ENCODE measurements around the gene MC4R. TPM values are rescaled to one million over a fixed set of nuclear protein-coding genes. Genes with fewer than 3 reads are reported as not detected.
"Not testable (repeated sequence)": the region's sequence is repeated elsewhere in the genome, so short reads cannot be mapped to it uniquely, and the experiment has no call there.

Gene MC4R
- not detected for total RNA-seq
- polyA plus RNA-seq: not detected

DNA sequence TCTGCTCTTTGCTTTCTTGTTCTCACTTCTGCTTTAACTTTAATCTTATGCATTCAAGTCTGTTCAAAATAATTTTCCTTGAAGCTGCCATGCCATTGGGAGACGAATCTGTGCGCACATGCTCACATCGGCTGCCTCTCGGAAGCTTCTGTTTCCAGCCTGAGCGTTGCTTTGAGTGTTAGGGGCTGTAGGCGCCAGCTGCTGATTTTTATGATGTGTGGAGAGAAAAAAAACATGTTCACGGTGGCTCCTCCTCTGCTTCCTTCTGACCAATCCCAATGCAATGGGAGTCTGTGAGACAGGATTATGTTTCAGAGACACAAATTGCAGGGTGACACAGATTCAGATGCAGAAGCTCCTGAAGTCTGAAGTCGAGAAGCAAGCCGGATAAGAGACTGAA, at the start of gene MC4R:
Gene MC4R (minus strand): TSS at position 180 of the 400 bp plus-strand sequence. CDS start 426 bp downstream, outside the sequence.
- Mint-ChIP-seq H3K4me3 (no peak within 1 kb of the TSS), H3K27ac (no peak within 1 kb of the TSS), H3K4me1 (no peaks in the 10 kb centered on the region), H3K9me3 (peaks cover 0 to 12% (median under 1%) of the 10 kb centered on the region in 8 donors), H3K36me3 (no peaks in the 10 kb centered on the region), H3K27me3 (no peaks in the 10 kb centered on the region)
- no peak within 1 kb of the TSS for H3K4me3 ChIP-seq (ENCODE audit: low read length in 2 of 2)
- H3K27ac ChIP-seq (ENCODE audit: low read depth, low read length): no peak within 1 kb of the TSS
- H3K27me3 ChIP-seq (ENCODE audit: insufficient read depth, low read length): no peaks in the 10 kb centered on the region
- POLR2A ChIA-PET (ENCODE audit: partially characterized antibody): no interaction called here
- intact Hi-C loops (cut with micrococcal nuclease): no loop called here
- CTCF ChIA-PET (ENCODE audit: partially characterized antibody): no interaction called here
- DNase-seq: no peak
- no peaks in the 10 kb centered on the region for H3K4me1 ChIP-seq (ENCODE audit: insufficient read depth, low read length)
- H3K9me3 ChIP-seq (ENCODE audit: control insufficient read depth in 1 of 2, low read length in 2 of 2): no peaks in the 10 kb centered on the region
- H3K36me3 ChIP-seq (ENCODE audit: insufficient read depth, low read length): no peaks in the 10 kb centered on the region

DNA sequence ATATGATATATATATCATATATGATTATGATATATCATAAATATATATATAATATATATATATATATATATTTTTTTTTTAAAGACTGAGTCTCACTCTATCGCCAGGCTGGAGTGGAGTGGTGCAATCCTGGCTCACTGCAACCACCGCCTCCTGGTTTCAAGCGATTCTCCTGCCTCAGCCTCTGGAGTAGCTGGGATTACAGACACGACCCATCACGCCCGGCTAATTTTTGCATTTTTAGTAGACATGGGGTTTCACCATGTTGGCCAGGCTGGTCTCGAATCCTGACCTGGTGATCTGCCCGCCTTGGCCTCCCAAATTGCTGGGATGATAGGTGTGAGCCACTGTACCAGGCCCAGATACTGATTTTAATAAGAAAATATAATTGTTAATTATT, 49.7 kb upstream of the MC4R start:
- H3K36me3 ChIP-seq (ENCODE audit: insufficient read depth, low read length); H3K27ac ChIP-seq (ENCODE audit: low read depth, low read length); H3K9me3 Mint-ChIP-seq; H3K4me3 ChIP-seq (ENCODE audit: low read length in 2 of 2); H3K27me3 Mint-ChIP-seq; H3K36me3 Mint-ChIP-seq; DNase-seq; H3K4me1 ChIP-seq (ENCODE audit: insufficient read depth, low read length); intact Hi-C loops (cut with micrococcal nuclease); POLR2A ChIA-PET (ENCODE audit: partially characterized antibody); H3K27ac Mint-ChIP-seq; H3K9me3 ChIP-seq (ENCODE audit: control insufficient read depth in 1 of 2, low read length in 2 of 2); H3K4me3 Mint-ChIP-seq; CTCF ChIA-PET (ENCODE audit: partially characterized antibody); H3K27me3 ChIP-seq (ENCODE audit: insufficient read depth, low read length); H3K4me1 Mint-ChIP-seq: not testable (repeated sequence)

- no peak overlapping the region for H3K27ac Mint-ChIP-seq
- intact Hi-C loops (cut with micrococcal nuclease): no loop called here
- no peak for DNase-seq
- no peaks in the 10 kb centered on the region for H3K27me3 Mint-ChIP-seq
- Histone ChIP-seq H3K27ac (ENCODE audit: low read depth, low read length) (no peak overlapping the region), H3K4me3 (ENCODE audit: low read length in 2 of 2) (no peak overlapping the region), H3K36me3 (ENCODE audit: insufficient read depth, low read length) (no peaks in the 10 kb centered on the region), H3K9me3 (ENCODE audit: control insufficient read depth in 1 of 2, low read length in 2 of 2) (no peaks in the 10 kb centered on the region), H3K4me1 (ENCODE audit: insufficient read depth, low read length) (no peaks in the 10 kb centered on the region), H3K27me3 (ENCODE audit: insufficient read depth, low read length) (no peaks in the 10 kb centered on the region)
- peaks cover 0 to 6% (median 1%) of the 10 kb centered on the region in 8 donors for H3K9me3 Mint-ChIP-seq
- ChIA-PET CTCF (ENCODE audit: partially characterized antibody) (no interaction called here), POLR2A (ENCODE audit: partially characterized antibody) (no interaction called here)
- H3K36me3 Mint-ChIP-seq: no peaks in the 10 kb centered on the region
- H3K4me1 Mint-ChIP-seq: no peaks in the 10 kb centered on the region
- no peak overlapping the region for H3K4me3 Mint-ChIP-seq
Observed at GRCh38 chr18:60421356-60422118, 49.0 kb upstream of the MC4R start.

- H3K9me3 ChIP-seq (ENCODE audit: control insufficient read depth in 1 of 2, low read length in 2 of 2): no peaks in the 10 kb centered on the region
- no peak overlapping the region for H3K4me3 ChIP-seq (ENCODE audit: low read length in 2 of 2)
- Mint-ChIP-seq H3K9me3 (peaks cover 0 to 5% (median 1%) of the 10 kb centered on the region in 8 donors), H3K4me3 (no peak overlapping the region), H3K27ac (no peak overlapping the region), H3K4me1 (no peaks in the 10 kb centered on the region), H3K27me3 (no peaks in the 10 kb centered on the region), H3K36me3 (no peaks in the 10 kb centered on the region)
- H3K4me1 ChIP-seq (ENCODE audit: insufficient read depth, low read length): no peaks in the 10 kb centered on the region
- no peak overlapping the region for H3K27ac ChIP-seq (ENCODE audit: low read depth, low read length)
- no peaks in the 10 kb centered on the region for H3K27me3 ChIP-seq (ENCODE audit: insufficient read depth, low read length)
- CTCF ChIA-PET (ENCODE audit: partially characterized antibody): no interaction called here
- intact Hi-C loops (cut with micrococcal nuclease): no loop called here
- H3K36me3 ChIP-seq (ENCODE audit: insufficient read depth, low read length): no peaks in the 10 kb centered on the region
- no peak for DNase-seq
- POLR2A ChIA-PET (ENCODE audit: partially characterized antibody): no interaction called here
Observed at GRCh38 chr18:60417946-60418345, 45.4 kb upstream of the MC4R start.

- H3K27ac Mint-ChIP-seq: no peak overlapping the region
- no peaks in the 10 kb centered on the region for H3K9me3 ChIP-seq (ENCODE audit: control insufficient read depth in 1 of 2, low read length in 2 of 2)
Observed at GRCh38 chr18:60413944-60414547, 41.5 kb upstream of the MC4R start.

GRCh38 chr18:60411715-60412114, 39.1 kb upstream of the MC4R start:
- H3K4me3 ChIP-seq (ENCODE audit: low read length in 2 of 2): no peak overlapping the region
- Mint-ChIP-seq H3K27ac (no peak overlapping the region), H3K9me3 (peaks cover 0 to 3% (median under 1%) of the 10 kb centered on the region in 8 donors), H3K4me1 (no peaks in the 10 kb centered on the region), H3K36me3 (no peaks in the 10 kb centered on the region), H3K27me3 (no peaks in the 10 kb centered on the region), H3K4me3 (no peak overlapping the region)
- no peaks in the 10 kb centered on the region for H3K36me3 ChIP-seq (ENCODE audit: insufficient read depth, low read length)
- H3K27me3 ChIP-seq (ENCODE audit: insufficient read depth, low read length): no peaks in the 10 kb centered on the region
- intact Hi-C loops (cut with micrococcal nuclease): no loop called here
- no peaks in the 10 kb centered on the region for H3K4me1 ChIP-seq (ENCODE audit: insufficient read depth, low read length)
- no peak overlapping the region for H3K27ac ChIP-seq (ENCODE audit: low read depth, low read length)
- ChIA-PET CTCF (ENCODE audit: partially characterized antibody) (no interaction called here), POLR2A (ENCODE audit: partially characterized antibody) (no interaction called here)
- no peaks in the 10 kb centered on the region for H3K9me3 ChIP-seq (ENCODE audit: control insufficient read depth in 1 of 2, low read length in 2 of 2)
- DNase-seq: no peak

More at GRCh38 chr18:60413944-60414547, 41.5 kb upstream of the MC4R start:
- no peak overlapping the region for H3K4me3 Mint-ChIP-seq
- no peaks in the 10 kb centered on the region for H3K4me1 Mint-ChIP-seq
- H3K4me3 ChIP-seq (ENCODE audit: low read length in 2 of 2): no peak overlapping the region
- DNase-seq: no peak
- no peaks in the 10 kb centered on the region for H3K27me3 ChIP-seq (ENCODE audit: insufficient read depth, low read length)
- POLR2A ChIA-PET (ENCODE audit: partially characterized antibody): no interaction called here
- intact Hi-C loops (cut with micrococcal nuclease): no loop called here
- H3K36me3 Mint-ChIP-seq: no peaks in the 10 kb centered on the region
- H3K36me3 ChIP-seq (ENCODE audit: insufficient read depth, low read length): no peaks in the 10 kb centered on the region
- H3K9me3 Mint-ChIP-seq: peaks cover 0 to 5% (median 0%) of the 10 kb centered on the region in 8 donors
- H3K27ac ChIP-seq (ENCODE audit: low read depth, low read length): no peak overlapping the region
- no peaks in the 10 kb centered on the region for H3K27me3 Mint-ChIP-seq
- H3K4me1 ChIP-seq (ENCODE audit: insufficient read depth, low read length): no peaks in the 10 kb centered on the region
- CTCF ChIA-PET (ENCODE audit: partially characterized antibody): no interaction called here

- Histone ChIP-seq H3K27ac (ENCODE audit: low read depth, low read length) (no peak overlapping the region), H3K27me3 (ENCODE audit: insufficient read depth, low read length) (no peaks in the 10 kb centered on the region), H3K36me3 (ENCODE audit: insufficient read depth, low read length) (no peaks in the 10 kb centered on the region), H3K9me3 (ENCODE audit: control insufficient read depth in 1 of 2, low read length in 2 of 2) (no peaks in the 10 kb centered on the region), H3K4me3 (ENCODE audit: low read length in 2 of 2) (no peak overlapping the region), H3K4me1 (ENCODE audit: insufficient read depth, low read length) (no peaks in the 10 kb centered on the region)
- DNase-seq: no peak
- H3K9me3 Mint-ChIP-seq: peaks cover 0 to 8% (median 0%) of the 10 kb centered on the region in 8 donors
- intact Hi-C loops (cut with micrococcal nuclease): no loop called here
- no peaks in the 10 kb centered on the region for H3K36me3 Mint-ChIP-seq
- ChIA-PET CTCF (ENCODE audit: partially characterized antibody) (no interaction called here), POLR2A (ENCODE audit: partially characterized antibody) (no interaction called here)
- no peaks in the 10 kb centered on the region for H3K27me3 Mint-ChIP-seq
- H3K27ac Mint-ChIP-seq: no peak overlapping the region
- no peak overlapping the region for H3K4me3 Mint-ChIP-seq
- no peaks in the 10 kb centered on the region for H3K4me1 Mint-ChIP-seq
Observed at GRCh38 chr18:60406721-60407120, 34.1 kb upstream of the MC4R start.

Measured in CD4-positive, alpha-beta memory T cell (primary cell).